ENCODE measurements around the gene ARHGAP8. TPM values are rescaled to one million over a fixed set of nuclear protein-coding genes. Genes with fewer than 3 reads are reported as not detected.

Gene ARHGAP8
- total and polyA plus RNA-seq, 8 donors = 7.8 to 63.6 (median 11.3) TPM

- no peak for DNase-seq
- intact Hi-C loops (cut with DNase I; ENCODE audit: low total_unique reads) = no loop called here
- H3K4me1 ChIP-seq = no peaks in the 10 kb centered on the region
- H3K27me3 ChIP-seq = no peaks in the 10 kb centered on the region
- TF ChIP-seq CTCF (IDR thresholded peaks at IDR 0.05) (no peak), POLR2AphosphoS5 (IDR thresholded peaks at IDR 0.05) (no peak), POLR2A (IDR thresholded peaks at IDR 0.05) (no peak), EP300 (IDR thresholded peaks at IDR 0.05) (no peak)
- no peaks in the 10 kb centered on the region for H3K9me3 ChIP-seq
- 71 to 87% (median 83%) methylated on average over 7 of the region's 7 CpGs for WGBS, 5 donors
- H3K4me3 ChIP-seq = no peak overlapping the region
- H3K36me3 ChIP-seq = peaks cover 0 to 7% (median 0%) of the 10 kb centered on the region in 4 donors
- H3K27ac ChIP-seq = no peak overlapping the region
These were observed 54.9 kb downstream of the ARHGAP8 start for GRCh38 chr22:44807232-44807631.

GRCh38 chr22:44807915-44808690 lies 55.7 kb downstream of the ARHGAP8 start:
- TF ChIP-seq POLR2A (IDR thresholded peaks at IDR 0.05) = no peak
- TF ChIP-seq CTCF (IDR thresholded peaks at IDR 0.05) = peak in 1 of 7 experiments; percentile 7
- H3K4me1 ChIP-seq = no peaks in the 10 kb centered on the region
- H3K27ac ChIP-seq = no peak overlapping the region
- DNase-seq = peak in 1 of 2 donors; percentile 40
- H3K36me3 ChIP-seq = peaks cover 0 to 7% (median 0%) of the 10 kb centered on the region in 4 donors
- intact Hi-C loops (cut with DNase I; ENCODE audit: low total_unique reads) = no loop called here
- 62 to 68% (median 68%) methylated on average over 20 to 21 of the region's 21 CpGs for WGBS, 5 donors
- no peaks in the 10 kb centered on the region for H3K27me3 ChIP-seq
- no peaks in the 10 kb centered on the region for H3K9me3 ChIP-seq
- H3K4me3 ChIP-seq = no peak overlapping the region

DNA sequence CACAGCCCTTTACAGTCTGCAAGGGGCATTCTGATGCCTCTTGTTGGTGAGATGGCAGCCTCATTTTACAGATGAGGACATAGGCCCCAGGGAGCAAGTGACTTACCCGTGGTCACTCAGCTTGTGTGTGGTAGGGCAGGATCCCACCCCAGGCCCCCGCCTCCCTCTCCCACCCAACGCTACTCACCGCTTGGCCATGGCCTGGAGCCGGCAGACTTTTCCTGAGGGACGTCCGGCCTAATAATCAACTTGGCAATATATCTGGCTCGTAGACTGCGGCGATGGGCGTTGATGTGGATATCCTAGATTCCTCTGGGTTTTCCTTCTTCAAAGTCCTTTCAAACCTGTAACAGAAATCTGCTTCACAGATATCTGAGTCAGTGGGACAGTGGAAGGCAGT lies 57.1 kb downstream of the ARHGAP8 start:
- Histone ChIP-seq H3K4me1 (no peaks in the 10 kb centered on the region), H3K9me3 (no peaks in the 10 kb centered on the region), H3K27ac (no peak overlapping the region), H3K36me3 (peaks cover 0 to 7% (median under 1%) of the 10 kb centered on the region in 4 donors), H3K27me3 (no peaks in the 10 kb centered on the region), H3K4me3 (no peak overlapping the region)
- intact Hi-C loops (cut with DNase I; ENCODE audit: low total_unique reads) = no loop called here
- WGBS, 5 donors = 78 to 92% (median 91%) methylated on average over 11 of the region's 11 CpGs
- DNase-seq = no peak
- no peak for TF ChIP-seq POLR2A (IDR thresholded peaks at IDR 0.05)
- no peak for TF ChIP-seq POLR2AphosphoS5 (IDR thresholded peaks at IDR 0.05)
- TF ChIP-seq EP300 (IDR thresholded peaks at IDR 0.05) = no peak
- no peak for TF ChIP-seq CTCF (IDR thresholded peaks at IDR 0.05)

- no peak for DNase-seq
- Histone ChIP-seq H3K4me1 (no peaks in the 10 kb centered on the region), H3K27me3 (no peaks in the 10 kb centered on the region), H3K36me3 (peaks cover 0 to 7% (median 2%) of the 10 kb centered on the region in 4 donors), H3K4me3 (no peak overlapping the region), H3K27ac (no peak overlapping the region), H3K9me3 (no peaks in the 10 kb centered on the region)
- TF ChIP-seq POLR2A (IDR thresholded peaks at IDR 0.05) (no peak), EP300 (IDR thresholded peaks at IDR 0.05) (no peak), POLR2AphosphoS5 (IDR thresholded peaks at IDR 0.05) (no peak), CTCF (IDR thresholded peaks at IDR 0.05) (no peak)
- intact Hi-C loops (cut with DNase I; ENCODE audit: low total_unique reads) = no loop called here
- WGBS, 5 donors = 92 to 98% (median 94%) methylated on average over 13 of the region's 13 CpGs
These were observed 58.8 kb downstream of the ARHGAP8 start for GRCh38 chr22:44811141-44811540.
